Naive thymus-derived CD4-positive, alpha-beta T cell (primary cell): ENCODE results near the gene TRIP6. TPM values are rescaled to one million over a fixed set of nuclear protein-coding genes. Genes with fewer than 3 reads are reported as not detected.

Experiments
- ATAC-seq: fragments of 150-1000 bp; cut with Tn5 transposase; 2 replicates; pipeline ENCODE4 v1.10.0; 2021; ENCODE audit warnings: mild to moderate bottlenecking, moderate library complexity
- CTCF ChIA-PET: fragments of 350-600 bp; sonication (Branson Sonifier 250); formaldehyde crosslinking; loops from one replicate; lab custom pipeline; 2021; ENCODE audit warnings: antibody characterized with exemption; lab: Charles Lee
- POLR2A ChIA-PET: fragments of 350-600 bp; sonication (Branson Sonifier 250); formaldehyde crosslinking; loops from one replicate; lab custom pipeline; 2021; ENCODE audit warnings: antibody characterized with exemption, inconsistent platforms; lab: Charles Lee
- DNase-seq, 9 donors: peaks; one replicate each; pipeline versions ENCODE4 v3.0.0 to v3.0.0-alpha.2; 2020 to 2022; ENCODE audit warnings: mixed read lengths in 1 of 9
- H3K27ac ChIP-seq: one replicate; pipeline ENCODE4 v1.7.0; 2013; ENCODE audit warnings: mild to moderate bottlenecking, low read depth, low read length, moderate library complexity
- H3K27me3 ChIP-seq, 2 donors: one replicate each; pipeline ENCODE4 v1.7.0; 2013; ENCODE audit warnings: low read length in 2 of 2, mild to moderate bottlenecking in 2 of 2, moderate library complexity in 2 of 2; ENCODE audit not compliant: control insufficient read depth in 2 of 2, insufficient read depth in 2 of 2
- H3K36me3 ChIP-seq, 3 experiments: 1 replicate in 2 of 3; 2 replicates in 1 of 3; pipeline ENCODE4 v1.7.0; 2013; ENCODE audit warnings: low read length in 3 of 3, mild to moderate bottlenecking in 3 of 3, moderate library complexity in 1 of 3; ENCODE audit not compliant: insufficient read depth in 3 of 3, control insufficient read depth in 2 of 3
- H3K4me1 ChIP-seq, 2 donors: one replicate each; pipeline ENCODE4 v1.7.0; 2013; ENCODE audit warnings: low read length in 2 of 2, mild to moderate bottlenecking in 2 of 2, moderate library complexity in 1 of 2; ENCODE audit not compliant: control insufficient read depth in 2 of 2, insufficient read depth in 2 of 2
- H3K4me3 ChIP-seq: 2 replicates; pipeline ENCODE4 v1.7.0; 2013; ENCODE audit warnings: mild to moderate bottlenecking, low read length
- H3K9me3 ChIP-seq, 3 experiments: 1 replicate in 2 of 3; 2 replicates in 1 of 3; pipeline ENCODE4 v1.7.0; 2013; ENCODE audit warnings: low read length in 3 of 3; ENCODE audit not compliant: control insufficient read depth in 2 of 3
- H3K27ac Mint-ChIP-seq, 9 donors: one replicate each; pipeline ENCODE4 v1.8.0; 2020 to 2022; ENCODE audit warnings: mixed read lengths in 9 of 9, mild to moderate bottlenecking in 8 of 9, moderate library complexity in 5 of 9, inconsistent platforms in 2 of 9
- H3K27me3 Mint-ChIP-seq, 5 donors: one replicate each; pipeline ENCODE4 v1.8.0; 2021 to 2022; ENCODE audit warnings: mixed read lengths in 5 of 5, mild to moderate bottlenecking in 1 of 5
- H3K36me3 Mint-ChIP-seq, 5 donors: one replicate each; pipeline ENCODE4 v1.8.0; 2020 to 2022; ENCODE audit warnings: mixed read lengths in 5 of 5, mild to moderate bottlenecking in 3 of 5, inconsistent platforms in 1 of 5
- H3K4me1 Mint-ChIP-seq, 7 donors: one replicate each; pipeline ENCODE4 v1.8.0; 2020 to 2022; ENCODE audit warnings: mixed read lengths in 7 of 7, mild to moderate bottlenecking in 3 of 7, inconsistent platforms in 1 of 7
- H3K4me3 Mint-ChIP-seq, 10 donors: one replicate each; pipeline ENCODE4 v1.8.0; 2020 to 2022; ENCODE audit warnings: mild to moderate bottlenecking in 10 of 10, mixed read lengths in 10 of 10, moderate library complexity in 6 of 10, inconsistent platforms in 2 of 10
- H3K9me3 Mint-ChIP-seq, 11 donors: one replicate each; pipeline ENCODE4 v1.8.0; 2020 to 2022; ENCODE audit warnings: mixed read lengths in 11 of 11, mild to moderate bottlenecking in 4 of 11, inconsistent platforms in 1 of 11, moderate library complexity in 1 of 11
- intact Hi-C, 2 donors: fragments of 100-400 bp; cut with micrococcal nuclease; formaldehyde crosslinking; loops; one replicate each; pipeline ENCODE4 v1.15.1; 2023
- polyA plus RNA-seq, 2 donors: library from polyadenylated mRNA; unstranded; fragments of 300-500 nt; fragmentation: Illumina TruSeq; gene quantifications; one replicate each; pipeline ENCODE4 v1.2.3, GENCODE V29; 2021
- total RNA-seq, 6 experiments: library from RNA in 5 of 6; stranded (reverse) in 5 of 6; gene quantifications; 1 replicate in 5 of 6; 2 replicates in 1 of 6; pipeline ENCODE4 v1.2.3 and lab custom pipeline; 2021 to 2026

The TRIP6 gene
- total and polyA plus RNA-seq, 7 experiments from 2014 or later, result 3.4 to 28.1 (median 10.1) TPM

- CTCF ChIA-PET, result interaction anchor here (1.4 kb wide), 1 partner anchor 15 kb away, joined by 8 read pairs; the partner anchor contains the start of gene SLC12A9
Measured at GRCh38 chr7:100836812-100837098, 30.4 kb upstream of the TRIP6 start.

DNA sequence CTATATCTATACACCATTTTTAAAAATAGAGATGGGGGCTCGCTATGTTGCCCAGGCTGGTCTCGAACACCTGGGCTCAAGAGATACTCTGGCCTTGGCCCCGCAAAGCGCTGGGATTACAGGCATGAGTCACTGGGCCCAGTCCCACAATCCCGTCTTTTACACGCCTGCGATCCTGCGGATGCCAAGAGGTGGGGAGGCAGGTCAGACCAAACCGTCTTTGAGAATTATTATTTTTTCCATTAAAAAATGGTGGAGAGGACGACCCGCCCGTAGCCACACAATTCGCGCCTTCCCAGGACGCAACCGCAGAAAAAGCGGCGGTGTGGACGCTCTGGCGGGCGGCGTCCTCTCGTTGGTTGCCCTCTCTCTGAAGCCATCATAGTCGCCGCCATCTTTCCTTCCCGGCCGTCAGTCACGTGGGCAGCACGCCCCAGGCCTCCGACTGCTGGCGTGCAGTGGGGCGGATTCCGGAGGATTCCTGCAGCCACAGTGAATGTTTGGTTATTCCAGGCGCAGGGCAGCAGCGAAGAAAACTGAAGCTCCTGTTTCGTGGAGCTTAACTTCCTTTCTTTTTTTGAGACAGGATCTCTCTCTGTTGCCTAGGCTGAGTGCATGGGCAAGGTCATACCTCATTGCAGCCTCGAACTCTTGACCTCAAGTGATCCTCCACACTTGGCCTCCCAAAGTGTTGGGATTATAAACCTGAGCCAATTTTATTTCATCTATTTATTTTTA, 29.9 kb upstream of the TRIP6 start:
- peak; percentile 42 to 65 (median 59) for DNase-seq
- no peaks in the 10 kb centered on the region for H3K36me3 ChIP-seq
- H3K27ac ChIP-seq, result peak overlapping the region; percentile 59
- H3K27ac Mint-ChIP-seq, result peak overlapping the region; percentile 64 to 92 (median 77)
- no peaks in the 10 kb centered on the region for H3K9me3 ChIP-seq
- CTCF ChIA-PET, result interaction anchor here (1.4 kb wide), 1 partner anchor 15 kb away, joined by 8 read pairs; the partner anchor contains the start of gene SLC12A9
- intact Hi-C loops, result loop anchor here (1.0 to 5.0 kb wide), 7 partner anchors 15 to 1333 kb away; partner anchors contain the start of genes FAM200A (in 1 of the 2), POP7 (in 1 of the 2), SLC12A9 (in 1 of the 2) and SRRT (in 1 of the 2)
- no peaks in the 10 kb centered on the region for H3K27me3 ChIP-seq
- no peaks in the 10 kb centered on the region for H3K27me3 Mint-ChIP-seq
- POLR2A ChIA-PET, result no interaction called here
- H3K9me3 Mint-ChIP-seq, result peaks cover 0 to 2% (median 0%) of the 10 kb centered on the region in 11 donors
- H3K4me1 Mint-ChIP-seq, result peaks cover 5 to 19% (median 16%) of the 10 kb centered on the region in 7 donors
- peak; percentile 97 for ATAC-seq
- H3K4me3 ChIP-seq, result peak overlapping the region; percentile 57
- H3K4me1 ChIP-seq, result no peaks in the 10 kb centered on the region
- no peaks in the 10 kb centered on the region for H3K36me3 Mint-ChIP-seq
- H3K4me3 Mint-ChIP-seq, result peak overlapping the region; percentile 80 to 90 (median 86)

More at GRCh38 chr7:100836812-100837098, 30.4 kb upstream of the TRIP6 start:
- Mint-ChIP-seq H3K4me3 (peak overlapping the region; percentile 80 to 90 (median 86)), H3K27me3 (peaks cover 0 to under 1% (median 0%) of the 10 kb centered on the region in 5 donors), H3K36me3 (no peaks in the 10 kb centered on the region), H3K27ac (peak overlapping the region in 7 of 9 donors; percentile 56 to 92 (median 77)), H3K9me3 (peaks cover 0 to 2% (median 0%) of the 10 kb centered on the region in 11 donors), H3K4me1 (peaks cover 5 to 19% (median 16%) of the 10 kb centered on the region in 7 donors)
- POLR2A ChIA-PET, result no interaction called here
- no peaks in the 10 kb centered on the region for H3K4me1 ChIP-seq
- H3K27me3 ChIP-seq, result no peaks in the 10 kb centered on the region
- DNase-seq (no peak), ATAC-seq (no peak)
- no peaks in the 10 kb centered on the region for H3K36me3 ChIP-seq
- H3K4me3 ChIP-seq, result peak overlapping the region; percentile 57
- intact Hi-C loops, result loop anchor here (1.0 to 5.0 kb wide), 7 partner anchors 16 to 1332 kb away; partner anchors contain the start of genes FAM200A (in 1 of the 2), POP7 (in 1 of the 2), SLC12A9 (in 1 of the 2) and SRRT (in 1 of the 2)
- H3K27ac ChIP-seq, result peak overlapping the region; percentile 59
- H3K9me3 ChIP-seq, result no peaks in the 10 kb centered on the region

DNA sequence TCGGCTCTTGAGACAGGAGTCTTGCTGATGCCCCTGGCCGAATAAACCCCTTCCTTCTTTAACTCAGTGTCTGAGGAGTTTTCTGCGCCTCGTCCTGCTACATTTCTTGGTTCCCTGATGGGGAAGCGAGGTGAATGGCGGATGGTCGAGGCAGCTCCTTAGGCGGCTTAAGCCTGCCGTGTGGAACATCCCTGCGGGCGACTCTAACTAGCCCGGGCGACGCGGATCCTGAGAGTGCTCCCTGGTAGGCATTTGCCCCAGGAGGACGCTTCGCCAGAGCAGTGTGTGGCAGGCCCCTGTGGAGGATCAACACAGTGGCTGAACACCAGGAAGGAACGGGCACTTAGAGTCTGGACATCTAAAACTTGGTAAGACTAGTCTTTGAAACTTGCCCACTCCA, 27.8 kb upstream of the TRIP6 start:
- Histone ChIP-seq H3K27me3 (no peaks in the 10 kb centered on the region), H3K36me3 (no peaks in the 10 kb centered on the region), H3K9me3 (no peaks in the 10 kb centered on the region), H3K4me3 (no peak overlapping the region), H3K27ac (no peak overlapping the region), H3K4me1 (no peaks in the 10 kb centered on the region)
- no peaks in the 10 kb centered on the region for H3K27me3 Mint-ChIP-seq
- ATAC-seq, result no peak
- H3K4me3 Mint-ChIP-seq, result no peak overlapping the region
- H3K36me3 Mint-ChIP-seq, result no peaks in the 10 kb centered on the region
- H3K9me3 Mint-ChIP-seq, result peaks cover 0 to 2% (median 0%) of the 10 kb centered on the region in 11 donors
- ChIA-PET CTCF (no interaction called here), POLR2A (no interaction called here)
- H3K4me1 Mint-ChIP-seq, result peaks cover 5 to 19% (median 15%) of the 10 kb centered on the region in 7 donors
- no peak for DNase-seq
- intact Hi-C loops, result loop anchor here in 1 of 2 donors (5.0 kb wide), 2 partner anchors 413 to 1287 kb away; partner anchors contain the start of gene FAM200A
- no peak overlapping the region for H3K27ac Mint-ChIP-seq

DNA sequence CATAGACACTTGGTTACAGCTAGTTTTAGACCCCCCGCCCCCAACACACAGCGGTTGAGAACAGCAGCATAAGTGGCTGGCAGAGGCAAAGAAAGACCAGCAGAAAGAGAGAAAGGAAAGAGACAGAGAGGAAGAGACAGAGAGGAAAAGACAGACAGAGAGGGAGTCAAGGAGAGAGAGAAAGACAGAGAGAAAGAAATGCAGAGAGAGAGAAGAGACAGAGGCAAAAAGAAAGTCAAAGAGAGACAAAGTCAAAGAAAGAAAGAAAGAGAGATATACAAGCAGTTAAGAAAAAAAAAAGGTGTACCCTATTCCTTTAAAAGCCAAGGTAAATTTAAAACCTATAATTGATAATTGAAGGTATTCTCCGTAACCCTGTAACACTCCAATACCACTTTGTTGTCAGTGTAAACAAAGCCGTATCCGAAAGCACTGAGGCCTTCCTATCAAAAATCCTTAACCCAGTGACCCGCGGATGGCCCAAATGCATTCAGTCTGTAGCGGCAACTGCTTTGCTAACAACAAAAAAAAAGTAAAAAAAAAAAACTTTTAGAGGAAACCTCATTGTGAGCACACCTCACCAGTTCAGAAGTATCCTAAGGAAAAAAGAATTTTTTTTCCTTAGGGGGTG, 26.6 kb upstream of the TRIP6 start:
- H3K27ac Mint-ChIP-seq, result no peak overlapping the region
- H3K27ac ChIP-seq, result no peak overlapping the region
- CTCF ChIA-PET, result no interaction called here

DNA sequence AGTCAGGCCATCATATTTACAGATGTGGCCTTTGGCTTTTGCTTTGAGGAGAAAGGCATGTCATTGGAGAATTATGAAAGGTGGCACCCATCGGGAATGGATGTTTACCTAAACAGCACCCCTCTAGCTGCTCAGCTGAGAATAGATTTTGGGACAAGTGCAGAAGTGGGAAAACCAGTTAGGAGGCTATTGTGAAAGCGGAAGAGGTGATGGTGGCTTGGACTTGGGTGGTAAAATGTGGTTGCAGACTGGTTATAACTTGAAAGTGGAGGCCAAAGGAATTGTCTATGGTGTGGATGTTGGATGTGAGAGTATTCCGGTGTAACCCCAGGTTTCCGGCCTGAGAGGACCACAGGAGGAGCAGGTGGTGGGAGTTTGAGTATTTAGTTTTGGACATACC, 19.8 kb upstream of the TRIP6 start:
- ATAC-seq (no peak), DNase-seq (no peak)
- H3K27me3 ChIP-seq, result no peaks in the 10 kb centered on the region
- H3K27ac Mint-ChIP-seq, result no peak overlapping the region
- no peak overlapping the region for H3K27ac ChIP-seq
- H3K9me3 Mint-ChIP-seq, result no peaks in the 10 kb centered on the region
- peaks cover 0 to 6% of the 10 kb centered on the region in 2 donors for H3K4me1 ChIP-seq
- no peak overlapping the region for H3K4me3 ChIP-seq
- H3K4me3 Mint-ChIP-seq, result no peak overlapping the region
- peaks cover 0 to 7% (median 0%) of the 10 kb centered on the region in 5 donors for H3K36me3 Mint-ChIP-seq
- intact Hi-C loops, result no loop called here
- H3K4me1 Mint-ChIP-seq, result peaks cover 0 to 9% (median 5%) of the 10 kb centered on the region in 7 donors
- POLR2A ChIA-PET, result no interaction called here
- no peaks in the 10 kb centered on the region for H3K9me3 ChIP-seq
- CTCF ChIA-PET, result interaction anchor here (0.6 kb wide), 2 partner anchors 48 to 724 kb away, joined by 3 read pairs; no protein-coding TSS in a partner anchor
- H3K36me3 ChIP-seq, result no peaks in the 10 kb centered on the region
- no peaks in the 10 kb centered on the region for H3K27me3 Mint-ChIP-seq

More for the DNA sequence above, 26.6 kb upstream of the TRIP6 start:
- intact Hi-C loops, result no loop called here
- Mint-ChIP-seq H3K4me3 (no peak overlapping the region), H3K27me3 (no peaks in the 10 kb centered on the region), H3K4me1 (peaks cover 4 to 17% (median 15%) of the 10 kb centered on the region in 7 donors), H3K36me3 (no peaks in the 10 kb centered on the region), H3K9me3 (peaks cover 0 to 1% (median 0%) of the 10 kb centered on the region in 11 donors)
- POLR2A ChIA-PET, result no interaction called here
- no peaks in the 10 kb centered on the region for H3K9me3 ChIP-seq
- no peaks in the 10 kb centered on the region for H3K27me3 ChIP-seq
- no peaks in the 10 kb centered on the region for H3K36me3 ChIP-seq
- no peak overlapping the region for H3K4me3 ChIP-seq
- DNase-seq (no peak), ATAC-seq (no peak)
- H3K4me1 ChIP-seq, result no peaks in the 10 kb centered on the region
